ENCODE results near the gene SLC38A10.

- TF ChIP-seq CTCF (IDR thresholded peaks at IDR 0.05 in 2 of 3, conservative IDR thresholded peaks at IDR 0.05 in 1 of 3; ENCODE audit: borderline replicate concordance in 1 of 3, insufficient read depth in 1 of 3, low read depth in 2 of 3, low read length in 2 of 3) (no peak), EZH2phosphoT487 (IDR thresholded peaks at IDR 0.05; ENCODE audit: borderline replicate concordance) (no peak), FOSL1 (IDR thresholded peaks at IDR 0.05; ENCODE audit: low read depth) (no peak), POLR2A (IDR thresholded peaks at IDR 0.05; ENCODE audit: borderline replicate concordance, extremely low read depth, insufficient read depth, insufficient read length) (no peak), EGR1 (IDR thresholded peaks at IDR 0.05; ENCODE audit: low read depth) (no peak), ATF3 (IDR thresholded peaks at IDR 0.05) (no peak), POLR2AphosphoS5 (IDR thresholded peaks at IDR 0.05; ENCODE audit: low read depth, low read length) (no peak; the same call in 1 of the 2 replicates), CEBPB (IDR thresholded peaks at IDR 0.05; ENCODE audit: low read depth) (no peak), ZNF274 (IDR thresholded peaks at IDR 0.05; ENCODE audit: low read depth, low read length) (no peak), RAD21 (IDR thresholded peaks at IDR 0.05; ENCODE audit: low read depth) (no peak), REST (IDR thresholded peaks at IDR 0.05; ENCODE audit: low read depth) (no peak), SP1 (IDR thresholded peaks at IDR 0.05; ENCODE audit: low read depth) (no peak), EZH2 (IDR thresholded peaks at IDR 0.05) (no peak)
Measured at GRCh38 chr17:81339534-81340296, 44.6 kb upstream of the SLC38A10 start.
